Activated T-helper 1 cell treated with anti-CD3 and anti-CD28 coated beads, Interleukin-12 subunit alpha, Interleukin-12 subunit beta, Interleukin-2, Interleukin-4 antibody, amounts not matched to agents 30 ng/mL and 10 ng/mL and 1 ng/mL, durations not matched to agents 14 hours and 24 hours and 36 hours (primary cell): ENCODE results near the gene BCL11B. TPM values are rescaled to one million over a fixed set of nuclear protein-coding genes. Genes with fewer than 3 reads are reported as not detected.
A peak's percentile ranks its signal among the peaks of the same experiment; 100 is the strongest.
"Not testable (repeated sequence)": the region's sequence is repeated elsewhere in the genome, so short reads cannot be mapped to it uniquely, and the experiment has no call there.

Experiments used
- DNase-seq: peaks from one replicate; pipeline ENCODE4 v3.0.0; 2021; ENCODE audit warnings: low spot score
- H3K27ac Mint-ChIP-seq: one replicate; pipeline ENCODE4 v1.8.0; 2021; ENCODE audit warnings: mild to moderate bottlenecking, mixed read lengths
- H3K27me3 Mint-ChIP-seq: one replicate; pipeline ENCODE4 v1.8.0; 2022; ENCODE audit warnings: mild to moderate bottlenecking, moderate library complexity, mixed read lengths; ENCODE audit not compliant: insufficient read depth
- H3K36me3 Mint-ChIP-seq: one replicate; pipeline ENCODE4 v1.8.0; 2021; ENCODE audit warnings: low read depth, mixed read lengths
- H3K4me1 Mint-ChIP-seq: one replicate; pipeline ENCODE4 v1.8.0; 2021; ENCODE audit warnings: low read depth, mixed read lengths
- H3K4me3 Mint-ChIP-seq: one replicate; pipeline ENCODE4 v1.8.0; 2021; ENCODE audit warnings: mild to moderate bottlenecking, moderate library complexity, mixed read lengths
- H3K9me3 Mint-ChIP-seq: one replicate; pipeline ENCODE4 v1.8.0; 2021; ENCODE audit warnings: mixed read lengths
- intact Hi-C: fragments of 100-400 bp; cut with micrococcal nuclease; formaldehyde crosslinking; loops from one replicate; pipeline ENCODE4 v1.15.1; 2024
- total RNA-seq: library from RNA; stranded (reverse); gene quantifications from 2 replicates; pipeline ENCODE4 v1.2.3, GENCODE V29; 2022

BCL11B gene
- total RNA-seq, 1 donor from 2014 or later: 45.4 TPM

GRCh38 chr14:99235582-99236320 lies 36.2 kb downstream of the BCL11B start:
- intact Hi-C loops: loop anchor here (1.0 to 10.0 kb wide), 4 partner anchors 8 to 179 kb away; no protein-coding TSS in a partner anchor
- H3K9me3 Mint-ChIP-seq: no peaks in the 10 kb centered on the region
- H3K36me3 Mint-ChIP-seq: peaks cover 22% of the 10 kb centered on the region
- peak overlapping the region; percentile 99 for H3K27ac Mint-ChIP-seq
- H3K27me3 Mint-ChIP-seq: no peaks in the 10 kb centered on the region
- H3K4me1 Mint-ChIP-seq: peaks cover 89% of the 10 kb centered on the region
- H3K4me3 Mint-ChIP-seq: peak overlapping the region; percentile 82
- no peak for DNase-seq

- H3K4me1 Mint-ChIP-seq: peaks cover 89% of the 10 kb centered on the region
- intact Hi-C loops: loop anchor here (1.0 to 10.0 kb wide), 4 partner anchors 8 to 180 kb away; no protein-coding TSS in a partner anchor
- no peaks in the 10 kb centered on the region for H3K27me3 Mint-ChIP-seq
- no peaks in the 10 kb centered on the region for H3K9me3 Mint-ChIP-seq
- peaks cover 23% of the 10 kb centered on the region for H3K36me3 Mint-ChIP-seq
- peak overlapping the region; percentile 82 for H3K4me3 Mint-ChIP-seq
- H3K27ac Mint-ChIP-seq: peak overlapping the region; percentile 99
- DNase-seq: peak; percentile 51
These were observed 36.9 kb downstream of the BCL11B start for GRCh38 chr14:99234961-99235571.

GRCh38 chr14:99234355-99234754 lies 37.6 kb downstream of the BCL11B start:
- Mint-ChIP-seq H3K9me3 (no peaks in the 10 kb centered on the region), H3K27ac (peak overlapping the region; percentile 95), H3K4me1 (peaks cover 89% of the 10 kb centered on the region), H3K4me3 (peak overlapping the region; percentile 82), H3K27me3 (no peaks in the 10 kb centered on the region), H3K36me3 (peaks cover 20% of the 10 kb centered on the region)
- DNase-seq: no peak
- intact Hi-C loops: loop anchor here (2.0 to 10.0 kb wide), 2 partner anchors 14 to 180 kb away; no protein-coding TSS in a partner anchor

GRCh38 chr14:99233222-99234035 lies 38.6 kb downstream of the BCL11B start:
- no peak for DNase-seq
- intact Hi-C loops: loop anchor here (2.0 to 10.0 kb wide), 2 partner anchors 15 to 181 kb away; no protein-coding TSS in a partner anchor
- Mint-ChIP-seq H3K36me3 (peaks cover 22% of the 10 kb centered on the region), H3K9me3 (no peaks in the 10 kb centered on the region), H3K27ac (peak overlapping the region; percentile 95), H3K4me1 (peaks cover 89% of the 10 kb centered on the region), H3K4me3 (peak overlapping the region; percentile 82), H3K27me3 (no peaks in the 10 kb centered on the region)

- Mint-ChIP-seq H3K27ac (peak overlapping the region; percentile 95), H3K4me3 (peak overlapping the region; percentile 82), H3K27me3 (no peaks in the 10 kb centered on the region), H3K9me3 (no peaks in the 10 kb centered on the region), H3K36me3 (peaks cover 24% of the 10 kb centered on the region), H3K4me1 (peaks cover 89% of the 10 kb centered on the region)
- no peak for DNase-seq
- intact Hi-C loops: loop anchor here (1.0 to 10.0 kb wide), 3 partner anchors 8 to 182 kb away; no protein-coding TSS in a partner anchor
These were observed 39.2 kb downstream of the BCL11B start for GRCh38 chr14:99232714-99233214.

GRCh38 chr14:99231850-99232713 lies 39.9 kb downstream of the BCL11B start:
- DNase-seq: no peak
- Mint-ChIP-seq H3K4me1 (peaks cover 89% of the 10 kb centered on the region), H3K27me3 (no peaks in the 10 kb centered on the region), H3K4me3 (peak overlapping the region; percentile 83), H3K9me3 (no peaks in the 10 kb centered on the region), H3K27ac (peak overlapping the region; percentile 95), H3K36me3 (peaks cover 23% of the 10 kb centered on the region)
- intact Hi-C loops: loop anchor here (1.0 to 10.0 kb wide), 3 partner anchors 8 to 183 kb away; no protein-coding TSS in a partner anchor

DNA sequence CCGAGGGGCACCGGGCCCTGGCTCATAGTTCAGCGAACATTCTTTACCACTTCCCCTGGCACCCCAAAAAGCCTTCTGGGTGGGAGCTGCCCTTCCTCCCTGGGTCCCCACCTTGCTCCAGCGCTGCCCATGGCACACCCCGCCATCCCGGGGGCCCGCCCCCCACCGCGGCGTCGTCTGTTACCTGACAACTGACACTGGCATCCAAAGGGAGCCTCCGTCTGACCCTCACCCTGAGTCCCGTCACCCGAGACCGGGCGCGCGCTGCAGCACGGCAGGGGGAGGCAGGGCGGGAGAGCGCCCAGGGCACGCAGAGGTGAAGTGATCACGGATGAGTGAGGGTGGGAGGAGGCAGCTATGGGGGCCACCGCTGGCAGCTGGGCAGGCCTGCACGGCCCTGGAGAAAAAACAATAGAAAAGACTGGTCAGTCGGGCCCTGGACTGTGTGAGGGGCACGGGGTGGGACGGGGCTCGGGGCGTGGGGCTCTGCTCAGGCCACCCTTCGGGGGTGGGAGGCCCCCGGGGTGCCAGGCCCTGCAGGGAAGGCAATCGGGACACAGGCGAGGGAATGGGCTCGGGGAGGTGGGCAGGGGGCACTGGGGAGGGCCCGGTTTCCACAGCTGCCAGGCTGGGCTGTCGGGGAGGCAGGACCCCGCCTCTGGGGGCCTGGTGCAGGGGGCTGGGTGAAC lies 40.7 kb downstream of the BCL11B start:
- peaks cover 27% of the 10 kb centered on the region for H3K36me3 Mint-ChIP-seq
- DNase-seq: no peak
- intact Hi-C loops: loop anchor here (10.0 kb wide), 1 partner anchor 183 kb away; no protein-coding TSS in a partner anchor
- peak overlapping the region; percentile 83 for H3K4me3 Mint-ChIP-seq
- peak overlapping the region; percentile 98 for H3K27ac Mint-ChIP-seq
- H3K27me3 Mint-ChIP-seq: no peaks in the 10 kb centered on the region
- H3K4me1 Mint-ChIP-seq: peaks cover 89% of the 10 kb centered on the region
- no peaks in the 10 kb centered on the region for H3K9me3 Mint-ChIP-seq

DNA sequence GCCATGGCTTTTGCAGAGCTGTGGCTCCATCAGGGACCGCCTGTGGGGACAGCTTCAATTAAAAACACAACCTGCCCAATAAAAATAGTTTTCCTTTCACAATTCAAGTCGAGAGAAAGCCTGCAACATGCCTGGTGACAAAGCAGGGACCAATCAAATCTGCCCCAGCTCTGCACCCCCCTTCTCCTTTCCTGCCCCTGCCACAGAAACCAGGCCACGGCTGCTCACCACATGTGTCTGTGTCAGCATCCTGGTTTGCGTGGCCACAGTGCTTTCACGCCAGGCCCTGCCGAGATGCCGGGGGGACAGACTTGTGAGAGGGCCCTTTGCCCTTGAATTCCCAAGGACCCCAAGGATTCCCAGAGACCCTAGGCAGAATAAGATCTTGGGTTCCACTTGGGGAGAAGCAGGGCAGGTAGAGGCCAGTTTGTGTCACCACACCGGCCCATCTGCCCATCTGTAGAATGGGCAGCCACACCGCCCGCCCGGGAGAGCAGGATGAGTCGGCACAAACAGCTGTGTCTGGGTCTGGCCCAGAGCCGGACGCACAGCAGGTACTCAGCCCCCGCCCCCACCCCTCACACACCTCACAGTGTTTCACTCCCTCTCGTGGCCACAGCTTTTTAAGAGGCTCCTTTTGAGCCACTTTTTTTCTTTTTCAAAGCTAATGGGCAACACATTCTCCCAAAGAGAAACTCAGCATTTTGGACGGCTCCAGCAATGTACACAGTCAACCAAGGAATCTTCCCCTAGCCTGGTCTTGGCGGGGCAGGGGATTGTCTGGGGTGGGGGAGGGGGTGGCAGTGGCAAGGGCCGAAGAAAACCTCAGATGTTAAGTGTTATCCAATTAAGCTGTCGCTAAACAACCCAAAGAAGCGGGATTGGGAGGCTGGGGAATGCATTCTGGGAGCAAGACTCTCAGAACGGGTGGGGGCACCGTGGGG lies 41.5 kb downstream of the BCL11B start:
- Mint-ChIP-seq H3K27me3 (no peaks in the 10 kb centered on the region), H3K4me3 (peak overlapping the region; percentile 78), H3K9me3 (no peaks in the 10 kb centered on the region), H3K36me3 (peaks cover 30% of the 10 kb centered on the region), H3K4me1 (peaks cover 89% of the 10 kb centered on the region), H3K27ac (peak overlapping the region; percentile 98)
- peak; percentile 82 for DNase-seq
- intact Hi-C loops: loop anchor here (1.0 to 10.0 kb wide), 3 partner anchors 14 to 184 kb away; no protein-coding TSS in a partner anchor

DNA sequence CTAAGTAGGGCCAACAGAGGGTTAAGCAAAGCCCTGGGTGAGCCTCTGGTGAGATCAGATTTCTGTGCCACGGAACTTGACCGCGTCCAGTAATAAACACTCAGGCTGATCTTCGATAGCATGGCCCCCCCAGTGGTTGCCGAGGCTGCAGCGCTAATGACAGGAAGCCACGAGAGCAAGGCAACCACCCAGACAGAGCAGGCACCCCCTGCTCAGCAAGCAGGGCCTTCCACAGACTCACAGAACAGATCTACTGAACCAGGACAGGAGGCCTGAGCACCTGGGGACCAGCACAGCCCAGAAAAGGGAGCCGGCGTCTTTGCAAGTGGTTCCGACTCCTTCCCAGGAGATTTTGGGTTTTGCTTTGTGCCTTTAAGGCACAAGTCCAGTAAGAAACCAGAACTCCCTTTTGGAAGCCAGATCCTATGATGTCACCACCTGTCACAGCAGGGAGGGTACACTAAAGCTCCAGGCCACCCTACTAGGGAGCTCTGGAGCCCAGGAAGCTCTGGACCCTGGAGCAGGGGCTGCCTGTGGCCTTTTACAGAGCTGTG lies 42.3 kb downstream of the BCL11B start:
- no peaks in the 10 kb centered on the region for H3K27me3 Mint-ChIP-seq
- no peaks in the 10 kb centered on the region for H3K9me3 Mint-ChIP-seq
- intact Hi-C loops: loop anchor here (1.0 to 10.0 kb wide), 3 partner anchors 13 to 185 kb away; no protein-coding TSS in a partner anchor
- peak overlapping the region; percentile 78 for H3K4me3 Mint-ChIP-seq
- peaks cover 89% of the 10 kb centered on the region for H3K4me1 Mint-ChIP-seq
- H3K27ac Mint-ChIP-seq: peak overlapping the region; percentile 98
- DNase-seq: no peak
- peaks cover 33% of the 10 kb centered on the region for H3K36me3 Mint-ChIP-seq

DNA sequence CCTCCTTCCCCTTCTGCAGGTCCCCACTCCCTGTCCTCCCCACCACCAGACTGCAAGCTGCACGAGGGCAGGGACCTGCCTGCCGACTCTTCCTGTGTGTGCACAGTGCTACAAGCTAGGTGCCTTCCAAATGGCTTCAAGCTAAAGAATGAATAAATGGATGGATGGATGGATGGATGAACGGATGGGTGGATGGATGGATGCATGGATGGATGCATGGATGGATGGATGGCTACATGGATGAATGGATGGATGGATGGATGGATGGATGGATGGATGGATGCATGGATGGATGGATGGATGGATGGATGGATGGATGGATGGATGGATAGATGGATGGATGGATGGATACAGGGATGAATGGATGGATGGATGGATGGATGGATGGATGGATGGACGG lies 43.2 kb downstream of the BCL11B start:
- intact Hi-C loops, DNase-seq, H3K9me3 Mint-ChIP-seq, H3K27me3 Mint-ChIP-seq: not testable (repeated sequence)
- peaks cover 40% of the 10 kb centered on the region for H3K36me3 Mint-ChIP-seq
- peaks cover 90% of the 10 kb centered on the region for H3K4me1 Mint-ChIP-seq
- peak overlapping the region; percentile 98 for H3K27ac Mint-ChIP-seq
- peak overlapping the region; percentile 78 for H3K4me3 Mint-ChIP-seq
